DOHH2 (cell line): ENCODE results near the gene PIWIL4.

Source experiments
- H3F3A ChIP-seq: fragments of 200-600 bp; sonication (generic), shearing (Covaris generic); 2 replicates; pipeline ENCODE4 v1.6.0; 2016; ENCODE audit warnings: antibody characterized with exemption, mild to moderate bottlenecking; ENCODE audit not compliant: control insufficient read depth, insufficient read depth
- H3K27ac ChIP-seq: fragments of 200-600 bp; sonication (generic); 2 replicates; pipeline ENCODE4 v1.5.1; 2014; ENCODE audit warnings: low read depth, mild to moderate bottlenecking, low read length, moderate library complexity
- H3K27me3 ChIP-seq: fragments of 200-600 bp; sonication (generic); 2 replicates; pipeline ENCODE4 v1.6.1; 2014; ENCODE audit warnings: mild to moderate bottlenecking, low read length, mixed read lengths; ENCODE audit not compliant: control insufficient read depth
- H3K36me3 ChIP-seq: fragments of 200-600 bp; sonication (generic); 2 replicates; pipeline ENCODE4 v1.6.1; 2014; ENCODE audit warnings: mild to moderate bottlenecking, low read length, moderate library complexity, mixed read lengths; ENCODE audit not compliant: control insufficient read depth
- H3K4me1 ChIP-seq: fragments of 200-600 bp; sonication (generic); 2 replicates; pipeline ENCODE4 v1.6.1; 2014; ENCODE audit warnings: mild to moderate bottlenecking, low read length, mixed read lengths; ENCODE audit not compliant: control insufficient read depth
- H3K4me2 ChIP-seq: fragments of 200-600 bp; sonication (generic); 2 replicates; pipeline ENCODE4 v1.6.0; 2014; ENCODE audit warnings: mild to moderate bottlenecking, low read length, moderate library complexity
- H3K4me3 ChIP-seq: fragments of 200-600 bp; sonication (generic); 2 replicates; pipeline ENCODE4 v1.5.1; 2014; ENCODE audit warnings: mild to moderate bottlenecking, low read length, mixed read lengths
- H3K79me2 ChIP-seq: fragments of 200-600 bp; sonication (generic); 2 replicates; pipeline ENCODE4 v1.6.1; 2014; ENCODE audit warnings: mild to moderate bottlenecking, low read length, mixed read lengths; ENCODE audit not compliant: control insufficient read depth
- H3K9me2 ChIP-seq: fragments of 200-600 bp; sonication (generic); replicated peaks from 2 replicates; pipeline ENCODE4 v1.6.1; 2014; ENCODE audit warnings: mild to moderate bottlenecking, low read length, mixed read lengths; ENCODE audit not compliant: control insufficient read depth
- H3K9me3 ChIP-seq: fragments of 200-600 bp; sonication (generic); 2 replicates; pipeline ENCODE4 v1.6.1; 2014; ENCODE audit warnings: antibody characterized with exemption, low read length, mixed read lengths; ENCODE audit not compliant: control insufficient read depth, insufficient read depth
- H4K20me1 ChIP-seq: fragments of 200-600 bp; sonication (generic); 2 replicates; pipeline ENCODE4 v1.6.0; 2014; ENCODE audit warnings: low read depth, mild to moderate bottlenecking, antibody characterized with exemption, low read length, moderate library complexity; ENCODE audit not compliant: control insufficient read depth, insufficient read depth
- CTCF ChIP-seq: fragments of 200-600 bp; sonication (generic); IDR thresholded peaks from one replicate; pipeline ENCODE4 v1.5.1; 2014; ENCODE audit warnings: antibody characterized with exemption, mild to moderate bottlenecking, low read depth, low read length; ENCODE audit not compliant: poor library complexity, severe bottlenecking
- EZH2phosphoT487 ChIP-seq: fragments of 200-600 bp; sonication (generic); IDR thresholded peaks from 2 replicates; pipeline ENCODE4 v1.6.1; 2017; ENCODE audit warnings: borderline replicate concordance, mild to moderate bottlenecking, antibody characterized with exemption, low read length, moderate library complexity, mixed read lengths

The PIWIL4 gene

GRCh38 chr11:94557421-94557820, 9.7 kb upstream of the PIWIL4 start:
- Histone ChIP-seq H3K79me2 (no peaks in the 10 kb centered on the region), H3F3A (no peaks in the 10 kb centered on the region), H3K27me3 (no peaks in the 10 kb centered on the region), H3K4me3 (no peak overlapping the region), H3K9me2 (no peaks in the 10 kb centered on the region), H3K36me3 (no peaks in the 10 kb centered on the region), H3K9me3 (no peaks in the 10 kb centered on the region), H3K4me1 (peaks cover 13% of the 10 kb centered on the region), H4K20me1 (no peaks in the 10 kb centered on the region), H3K4me2 (no peak overlapping the region), H3K27ac (no peak overlapping the region)
- TF ChIP-seq CTCF (no peak), EZH2phosphoT487 (no peak)

- H3K4me2 ChIP-seq = 0 out of 2 replicates have a peak overlapping the region, but pooled peaks have one; percentile 4
- no peaks in the 10 kb centered on the region for H3K9me2 ChIP-seq
- peaks cover 13% of the 10 kb centered on the region for H3K4me1 ChIP-seq
- no peaks in the 10 kb centered on the region for H3K79me2 ChIP-seq
- H3K27me3 ChIP-seq = no peaks in the 10 kb centered on the region
- no peak overlapping the region for H3K4me3 ChIP-seq
- no peak overlapping the region for H3K27ac ChIP-seq
- no peaks in the 10 kb centered on the region for H4K20me1 ChIP-seq
- H3K36me3 ChIP-seq = no peaks in the 10 kb centered on the region
- no peaks in the 10 kb centered on the region for H3K9me3 ChIP-seq
- H3F3A ChIP-seq = no peaks in the 10 kb centered on the region
- TF ChIP-seq CTCF (no peak), EZH2phosphoT487 (no peak)
These were observed 9.2 kb upstream of the PIWIL4 start for GRCh38 chr11:94557992-94558391.

- H3K79me2 ChIP-seq = no peaks in the 10 kb centered on the region
- no peaks in the 10 kb centered on the region for H3K9me3 ChIP-seq
- no peaks in the 10 kb centered on the region for H3K9me2 ChIP-seq
- TF ChIP-seq CTCF (no peak), EZH2phosphoT487 (no peak)
- H4K20me1 ChIP-seq = no peaks in the 10 kb centered on the region
- no peak overlapping the region for H3K4me3 ChIP-seq
- no peak overlapping the region for H3K27ac ChIP-seq
- H3K36me3 ChIP-seq = no peaks in the 10 kb centered on the region
- H3F3A ChIP-seq = no peaks in the 10 kb centered on the region
- H3K4me2 ChIP-seq = 0 out of 2 replicates have a peak overlapping the region, but pooled peaks have one; percentile 4
- H3K27me3 ChIP-seq = no peaks in the 10 kb centered on the region
- H3K4me1 ChIP-seq = peaks cover 13% of the 10 kb centered on the region
These were observed 8.7 kb upstream of the PIWIL4 start for GRCh38 chr11:94558468-94558867.

- Histone ChIP-seq H3K9me3 (no peaks in the 10 kb centered on the region), H3K4me1 (peaks cover 13% of the 10 kb centered on the region), H4K20me1 (no peaks in the 10 kb centered on the region), H3K4me2 (0 out of 2 replicates have a peak overlapping the region, but pooled peaks have one; percentile 4), H3K27me3 (no peaks in the 10 kb centered on the region), H3F3A (no peaks in the 10 kb centered on the region), H3K9me2 (no peaks in the 10 kb centered on the region), H3K4me3 (no peak overlapping the region), H3K27ac (no peak overlapping the region), H3K36me3 (no peaks in the 10 kb centered on the region), H3K79me2 (no peaks in the 10 kb centered on the region)
- no peak for TF ChIP-seq CTCF
- no peak for TF ChIP-seq EZH2phosphoT487
These were observed 8.2 kb upstream of the PIWIL4 start for GRCh38 chr11:94558932-94559331.
